ENCODE measurements around the gene SHROOM3. TPM values are rescaled to one million over a fixed set of nuclear protein-coding genes. Genes with fewer than 3 reads are reported as not detected.

Gene SHROOM3
- total and polyA plus RNA-seq, 2 donors (not counting 3 experiments of a cell fraction or from before 2014, with no cell fraction given), result 2.7 to 6.7 TPM

DNA sequence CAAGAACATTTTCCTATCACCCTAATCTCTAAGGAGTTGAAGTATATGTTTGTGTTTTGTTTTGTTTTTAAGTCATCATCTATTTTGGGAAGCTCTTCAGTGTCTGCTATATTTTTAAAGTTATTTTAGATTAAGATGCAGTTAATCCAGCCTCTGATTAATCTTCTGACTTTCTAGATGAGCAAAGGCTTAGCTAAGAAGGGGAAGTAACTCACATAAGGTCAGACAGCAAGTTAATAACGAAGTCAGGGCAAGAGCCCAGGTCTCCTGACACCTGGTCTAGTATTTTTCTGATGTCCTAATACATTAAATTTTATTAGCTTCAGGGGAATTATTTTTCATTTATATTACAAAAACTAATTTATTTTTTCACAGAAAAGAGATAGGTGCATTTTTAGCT, 294.4 kb downstream of the SHROOM3 start:
- intact Hi-C loops (cut with micrococcal nuclease) (no loop called here), dilution Hi-C loops (cut with MboI; ENCODE audit: extremely low pct_ligation_motif_present, low sequenced_read_pairs) (no loop called here)
- FAIRE-seq, result no peak
- Histone ChIP-seq H3K4me2 (ENCODE audit: insufficient read depth, low read length) (no peak overlapping the region), H3K27me3 (ENCODE audit: control insufficient read depth in 2 of 2, insufficient read depth in 2 of 2, low read length in 2 of 2) (no peaks in the 10 kb centered on the region), H2AFZ (ENCODE audit: low read depth, low read length) (no peak overlapping the region), H3K79me2 (ENCODE audit: control insufficient read depth, insufficient read depth, low read length) (no peaks in the 10 kb centered on the region), H3K4me3 (replicated peaks in 1 of 3; ENCODE audit: insufficient read depth in 1 of 3, low read depth in 1 of 3, low read length in 3 of 3) (no peak overlapping the region), H3K4me1 (ENCODE audit: control insufficient read depth, extremely low read depth, insufficient read depth, low read length) (no peaks in the 10 kb centered on the region), H4K20me1 (replicated peaks; ENCODE audit: control insufficient read depth, extremely low read depth, insufficient read depth, low read length) (no peaks in the 10 kb centered on the region), H3K9me1 (replicated peaks; ENCODE audit: control insufficient read depth, extremely low read depth, insufficient read depth, low read length) (no peaks in the 10 kb centered on the region), H3K36me3 (ENCODE audit: control insufficient read depth in 2 of 2, extremely low read depth in 1 of 2, insufficient read depth in 2 of 2, low read length in 2 of 2) (no peaks in the 10 kb centered on the region), H3K9me3 (replicated peaks; ENCODE audit: control insufficient read depth, insufficient read depth, low read length) (no peaks in the 10 kb centered on the region), H3K27ac (ENCODE audit: insufficient read depth, low read depth, low read length) (no peak overlapping the region), H3K9ac (replicated peaks; ENCODE audit: extremely low read depth, insufficient read depth, low read length) (no peak overlapping the region)
- BruUV-seq (replicated peaks), result no TSS peak
- ChIA-PET POLR2A (no interaction called here), CTCF (interaction anchor here (1.0 to 1.3 kb wide), 3 partner anchors 25 to 298 kb away, joined by 3 read pairs; no protein-coding TSS in a partner anchor)
- no peak for DNase-seq (ENCODE audit: low read depth, low spot score)
- no peak for TF ChIP-seq EZH2 (IDR thresholded peaks at IDR 0.05; ENCODE audit: borderline replicate concordance, low read depth, low read length, severe bottlenecking)
- no peak for TF ChIP-seq POLR2AphosphoS5 (IDR thresholded peaks at IDR 0.05; ENCODE audit: insufficient read depth, low read depth, low read length)
- no peak for TF ChIP-seq MYC (IDR thresholded peaks at IDR 0.05; ENCODE audit: low read depth, low read length)
- TF ChIP-seq JUN (IDR thresholded peaks at IDR 0.05; ENCODE audit: borderline replicate concordance, insufficient read depth, insufficient read length, low read depth), result no peak
- TF ChIP-seq FOS (IDR thresholded peaks at IDR 0.05; ENCODE audit: borderline replicate concordance, insufficient read depth, low read length), result no peak
- TF ChIP-seq MAX (IDR thresholded peaks at IDR 0.05; ENCODE audit: insufficient read depth, insufficient read length), result no peak
- no peak for TF ChIP-seq GATA2 (IDR thresholded peaks at IDR 0.05; ENCODE audit: insufficient read depth, insufficient read length, low read depth, low read length)
- no peak for TF ChIP-seq POLR2A (IDR thresholded peaks at IDR 0.05; ENCODE audit: low read depth, low read length)
- TF ChIP-seq, protein P1, sequence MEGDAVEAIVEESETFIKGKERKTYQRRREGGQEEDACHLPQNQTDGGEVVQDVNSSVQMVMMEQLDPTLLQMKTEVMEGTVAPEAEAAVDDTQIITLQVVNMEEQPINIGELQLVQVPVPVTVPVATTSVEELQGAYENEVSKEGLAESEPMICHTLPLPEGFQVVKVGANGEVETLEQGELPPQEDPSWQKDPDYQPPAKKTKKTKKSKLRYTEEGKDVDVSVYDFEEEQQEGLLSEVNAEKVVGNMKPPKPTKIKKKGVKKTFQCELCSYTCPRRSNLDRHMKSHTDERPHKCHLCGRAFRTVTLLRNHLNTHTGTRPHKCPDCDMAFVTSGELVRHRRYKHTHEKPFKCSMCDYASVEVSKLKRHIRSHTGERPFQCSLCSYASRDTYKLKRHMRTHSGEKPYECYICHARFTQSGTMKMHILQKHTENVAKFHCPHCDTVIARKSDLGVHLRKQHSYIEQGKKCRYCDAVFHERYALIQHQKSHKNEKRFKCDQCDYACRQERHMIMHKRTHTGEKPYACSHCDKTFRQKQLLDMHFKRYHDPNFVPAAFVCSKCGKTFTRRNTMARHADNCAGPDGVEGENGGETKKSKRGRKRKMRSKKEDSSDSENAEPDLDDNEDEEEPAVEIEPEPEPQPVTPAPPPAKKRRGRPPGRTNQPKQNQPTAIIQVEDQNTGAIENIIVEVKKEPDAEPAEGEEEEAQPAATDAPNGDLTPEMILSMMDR (IDR thresholded peaks at IDR 0.05; ENCODE audit: extremely low read depth in 1 of 2, insufficient read depth in 1 of 2, low read depth in 1 of 2, low read length in 2 of 2), result no peak

Measured in endothelial cell of umbilical vein (primary cell).